NCI-H748 treated with DMSO at 0.1 percent for 48 hours (cell line): ENCODE results near the gene ZNF765.
"Not testable (repeated sequence)": the region's sequence is repeated elsewhere in the genome, so short reads cannot be mapped to it uniquely, and the experiment has no call there.

Experiments
- DNase-seq: peaks from one replicate; lab custom pipeline; 2025; lab: John Stamatoyannopoulos, UW

Gene ZNF765

GRCh38 chr19:53394974-53395839, at the start of gene ZNF765:
Gene ZNF765, plus strand, starts transcription at chr19:53395149. Its CDS starts 2,867 bp downstream, at chr19:53398016.
- DNase-seq, result peak; percentile 93

- no peak for DNase-seq
Measured at GRCh38 chr19:53355739-53356138, 39.2 kb upstream of the ZNF765 start.

GRCh38 chr19:53357821-53358581, 36.9 kb upstream of the ZNF765 start:
- DNase-seq, result no peak

GRCh38 chr19:53360056-53360455, 34.9 kb upstream of the ZNF765 start:
- DNase-seq, result not testable (repeated sequence)

- DNase-seq, result peak; percentile 91
Measured at GRCh38 chr19:53365134-53365898, 29.6 kb upstream of the ZNF765 start, which contains the start of gene ZNF525. Gene ZNF525, plus strand, starts transcription at chr19:53365705. Its CDS starts 6,577 bp downstream, at chr19:53372282.

- no peak for DNase-seq
Measured at GRCh38 chr19:53365899-53366493, 29.0 kb upstream of the ZNF765 start.

- no peak for DNase-seq
Measured at GRCh38 chr19:53372196-53372595, 22.8 kb upstream of the ZNF765 start.

GRCh38 chr19:53374288-53374687, 20.7 kb upstream of the ZNF765 start:
- no peak for DNase-seq

GRCh38 chr19:53374743-53375142, 20.2 kb upstream of the ZNF765 start:
- no peak for DNase-seq

GRCh38 chr19:53381376-53381775, 13.6 kb upstream of the ZNF765 start:
- no peak for DNase-seq

GRCh38 chr19:53388168-53388567, 6.8 kb upstream of the ZNF765 start:
- DNase-seq, result no peak

GRCh38 chr19:53388904-53389303, 6.0 kb upstream of the ZNF765 start:
- DNase-seq, result no peak

- no peak for DNase-seq
Measured at GRCh38 chr19:53389571-53389970, 5.4 kb upstream of the ZNF765 start.

GRCh38 chr19:53389978-53390377, 5.0 kb upstream of the ZNF765 start:
- DNase-seq, result no peak

GRCh38 chr19:53394522-53394973, 401 bp upstream of the ZNF765 start:
- no peak for DNase-seq

- DNase-seq, result not testable (repeated sequence)
Measured at GRCh38 chr19:53395840-53396524, 1.0 kb downstream of the ZNF765 start.

GRCh38 chr19:53396525-53396868, 1.5 kb downstream of the ZNF765 start:
- no peak for DNase-seq

- DNase-seq, result not testable (repeated sequence)
Measured at GRCh38 chr19:53397918-53398317, 3.0 kb downstream of the ZNF765 start.

- no peak for DNase-seq
Measured at GRCh38 chr19:53409505-53410204, 14.7 kb downstream of the ZNF765 start.

- DNase-seq, result not testable (repeated sequence)
Measured at GRCh38 chr19:53420520-53421315, 25.8 kb downstream of the ZNF765 start.
